ENCODE measurements around the gene ATP6V1A. TPM values are rescaled to one million over a fixed set of nuclear protein-coding genes. Genes with fewer than 3 reads are reported as not detected.

ATP6V1A gene
- polyA plus RNA-seq, 1 of the 3 experiments (the other 2 are of a cell fraction), result 12.1 TPM

DNA sequence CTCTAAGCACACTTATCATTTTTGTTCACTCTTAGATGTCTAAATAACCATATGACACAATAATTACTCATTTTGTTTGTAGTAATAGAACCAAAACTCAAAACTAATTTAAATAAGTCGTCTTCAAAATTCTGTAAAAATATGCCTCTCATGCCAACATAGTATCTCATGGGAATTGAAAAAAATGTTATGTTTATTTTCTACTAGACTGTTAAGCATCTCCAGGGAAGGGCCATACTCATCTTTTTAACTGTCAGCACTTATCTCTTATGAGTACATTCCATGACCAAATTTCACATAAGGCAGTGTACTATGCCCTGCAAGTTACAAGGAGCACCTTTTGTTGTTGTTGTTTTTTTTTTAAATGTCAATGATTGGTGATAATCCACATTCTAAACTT lies 32.1 kb upstream of the ATP6V1A start:
- H3F3A ChIP-seq (replicated peaks; ENCODE audit: insufficient read depth), result peaks cover 23% of the 10 kb centered on the region
- no peaks in the 10 kb centered on the region for H3K79me2 ChIP-seq (ENCODE audit: insufficient read depth)
- POLR2A ChIA-PET, result no interaction called here
- H3K4me3 ChIP-seq (ENCODE audit: low read depth in 2 of 2, low read length in 1 of 2), result no peak overlapping the region
- TF ChIP-seq FOXJ3 (CRISPR knock-in tag; IDR thresholded peaks at IDR 0.05), result no peak
- no peak for TF ChIP-seq EZH2phosphoT487 (IDR thresholded peaks at IDR 0.05; ENCODE audit: borderline replicate concordance, low read depth)
- TF ChIP-seq, protein P1, sequence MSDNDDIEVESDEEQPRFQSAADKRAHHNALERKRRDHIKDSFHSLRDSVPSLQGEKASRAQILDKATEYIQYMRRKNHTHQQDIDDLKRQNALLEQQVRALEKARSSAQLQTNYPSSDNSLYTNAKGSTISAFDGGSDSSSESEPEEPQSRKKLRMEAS (IDR thresholded peaks at IDR 0.05; ENCODE audit: low read depth), result no peak
- no peak for TF ChIP-seq TCF12 (IDR thresholded peaks at IDR 0.05)
- TF ChIP-seq RFX5 (IDR thresholded peaks at IDR 0.05; ENCODE audit: low read length), result no peak
- no peak for TF ChIP-seq SIN3A (IDR thresholded peaks at IDR 0.05; ENCODE audit: borderline replicate concordance, low read depth, low read length)
- TF ChIP-seq MEF2A (IDR thresholded peaks at IDR 0.05; ENCODE audit: borderline replicate concordance, low read depth), result no peak
- no peak for TF ChIP-seq RAD21 (IDR thresholded peaks at IDR 0.05; ENCODE audit: low read length)
- TF ChIP-seq, protein P2, sequence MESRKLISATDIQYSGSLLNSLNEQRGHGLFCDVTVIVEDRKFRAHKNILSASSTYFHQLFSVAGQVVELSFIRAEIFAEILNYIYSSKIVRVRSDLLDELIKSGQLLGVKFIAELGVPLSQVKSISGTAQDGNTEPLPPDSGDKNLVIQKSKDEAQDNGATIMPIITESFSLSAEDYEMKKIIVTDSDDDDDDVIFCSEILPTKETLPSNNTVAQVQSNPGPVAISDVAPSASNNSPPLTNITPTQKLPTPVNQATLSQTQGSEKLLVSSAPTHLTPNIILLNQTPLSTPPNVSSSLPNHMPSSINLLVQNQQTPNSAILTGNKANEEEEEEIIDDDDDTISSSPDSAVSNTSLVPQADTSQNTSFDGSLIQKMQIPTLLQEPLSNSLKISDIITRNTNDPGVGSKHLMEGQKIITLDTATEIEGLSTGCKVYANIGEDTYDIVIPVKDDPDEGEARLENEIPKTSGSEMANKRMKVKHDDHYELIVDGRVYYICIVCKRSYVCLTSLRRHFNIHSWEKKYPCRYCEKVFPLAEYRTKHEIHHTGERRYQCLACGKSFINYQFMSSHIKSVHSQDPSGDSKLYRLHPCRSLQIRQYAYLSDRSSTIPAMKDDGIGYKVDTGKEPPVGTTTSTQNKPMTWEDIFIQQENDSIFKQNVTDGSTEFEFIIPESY (IDR thresholded peaks at IDR 0.05; ENCODE audit: borderline replicate concordance, low read depth), result no peak
- TF ChIP-seq, protein P3, sequence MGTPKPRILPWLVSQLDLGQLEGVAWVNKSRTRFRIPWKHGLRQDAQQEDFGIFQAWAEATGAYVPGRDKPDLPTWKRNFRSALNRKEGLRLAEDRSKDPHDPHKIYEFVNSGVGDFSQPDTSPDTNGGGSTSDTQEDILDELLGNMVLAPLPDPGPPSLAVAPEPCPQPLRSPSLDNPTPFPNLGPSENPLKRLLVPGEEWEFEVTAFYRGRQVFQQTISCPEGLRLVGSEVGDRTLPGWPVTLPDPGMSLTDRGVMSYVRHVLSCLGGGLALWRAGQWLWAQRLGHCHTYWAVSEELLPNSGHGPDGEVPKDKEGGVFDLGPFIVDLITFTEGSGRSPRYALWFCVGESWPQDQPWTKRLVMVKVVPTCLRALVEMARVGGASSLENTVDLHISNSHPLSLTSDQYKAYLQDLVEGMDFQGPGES (IDR thresholded peaks at IDR 0.05; ENCODE audit: low read depth, low read length), result no peak
- TF ChIP-seq JUND (IDR thresholded peaks at IDR 0.05), result no peak
- TF ChIP-seq CHD2 (IDR thresholded peaks at IDR 0.05; ENCODE audit: low read length, partially characterized antibody), result no peak
- TF ChIP-seq, protein P4, sequence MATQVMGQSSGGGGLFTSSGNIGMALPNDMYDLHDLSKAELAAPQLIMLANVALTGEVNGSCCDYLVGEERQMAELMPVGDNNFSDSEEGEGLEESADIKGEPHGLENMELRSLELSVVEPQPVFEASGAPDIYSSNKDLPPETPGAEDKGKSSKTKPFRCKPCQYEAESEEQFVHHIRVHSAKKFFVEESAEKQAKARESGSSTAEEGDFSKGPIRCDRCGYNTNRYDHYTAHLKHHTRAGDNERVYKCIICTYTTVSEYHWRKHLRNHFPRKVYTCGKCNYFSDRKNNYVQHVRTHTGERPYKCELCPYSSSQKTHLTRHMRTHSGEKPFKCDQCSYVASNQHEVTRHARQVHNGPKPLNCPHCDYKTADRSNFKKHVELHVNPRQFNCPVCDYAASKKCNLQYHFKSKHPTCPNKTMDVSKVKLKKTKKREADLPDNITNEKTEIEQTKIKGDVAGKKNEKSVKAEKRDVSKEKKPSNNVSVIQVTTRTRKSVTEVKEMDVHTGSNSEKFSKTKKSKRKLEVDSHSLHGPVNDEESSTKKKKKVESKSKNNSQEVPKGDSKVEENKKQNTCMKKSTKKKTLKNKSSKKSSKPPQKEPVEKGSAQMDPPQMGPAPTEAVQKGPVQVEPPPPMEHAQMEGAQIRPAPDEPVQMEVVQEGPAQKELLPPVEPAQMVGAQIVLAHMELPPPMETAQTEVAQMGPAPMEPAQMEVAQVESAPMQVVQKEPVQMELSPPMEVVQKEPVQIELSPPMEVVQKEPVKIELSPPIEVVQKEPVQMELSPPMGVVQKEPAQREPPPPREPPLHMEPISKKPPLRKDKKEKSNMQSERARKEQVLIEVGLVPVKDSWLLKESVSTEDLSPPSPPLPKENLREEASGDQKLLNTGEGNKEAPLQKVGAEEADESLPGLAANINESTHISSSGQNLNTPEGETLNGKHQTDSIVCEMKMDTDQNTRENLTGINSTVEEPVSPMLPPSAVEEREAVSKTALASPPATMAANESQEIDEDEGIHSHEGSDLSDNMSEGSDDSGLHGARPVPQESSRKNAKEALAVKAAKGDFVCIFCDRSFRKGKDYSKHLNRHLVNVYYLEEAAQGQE (IDR thresholded peaks at IDR 0.05; ENCODE audit: low read depth, low read length), result no peak
- no peak for TF ChIP-seq NFIC (IDR thresholded peaks at IDR 0.05; ENCODE audit: borderline replicate concordance)
- WGBS (ENCODE audit: low lambda C conversion rate), result 95% methylated on average over 1 of the region's 1 CpG
- H3K27me3 ChIP-seq (ENCODE audit: insufficient read depth), result no peaks in the 10 kb centered on the region
- H3K27ac ChIP-seq (ENCODE audit: low read depth in 2 of 2, low read length in 1 of 2), result no peak overlapping the region
- no peak for DNase-seq
- no peaks in the 10 kb centered on the region for H3K9me3 ChIP-seq
- CTCF ChIA-PET, result interaction anchor here (0.7 to 1.6 kb wide), 2 partner anchors 9 to 21 kb away, joined by 3 to 5 read pairs; no protein-coding TSS in a partner anchor
- H4K20me1 ChIP-seq (ENCODE audit: insufficient read depth), result no peaks in the 10 kb centered on the region
- H2AFZ ChIP-seq (ENCODE audit: low read depth), result no peak overlapping the region
- no peaks in the 10 kb centered on the region for H3K9me2 ChIP-seq
- peaks cover 0 to 1% of the 10 kb centered on the region in 2 experiments; a peak in 1 of 4 replicates for H3K4me1 ChIP-seq (ENCODE audit: control insufficient read depth in 1 of 2, insufficient read depth in 2 of 2, low read depth in 1 of 2, low read length in 1 of 2)
- no peak overlapping the region for H3K9ac ChIP-seq
- H3K36me3 ChIP-seq (replicated peaks in 1 of 2; ENCODE audit: control insufficient read depth in 1 of 2, insufficient read depth in 2 of 2, low read length in 1 of 2), result peaks cover 25 to 26% of the 10 kb centered on the region in 2 experiments
- H3K4me2 ChIP-seq, result no peak overlapping the region
